GM19452 (cell line): ENCODE data around the gene GALNT6.

ENCODE experiments used
- ATAC-seq: cut with Tn5 transposase; IDR thresholded peaks from one replicate; pipeline ENCODE4 v1.9.1; 2021; ENCODE audit not compliant: unreplicated experiment

GALNT6 gene

GRCh38 chr12:51383269-51383905 lies 7.8 kb downstream of the GALNT6 start:
- ATAC-seq: no peak

GRCh38 chr12:51382173-51382572 lies 9.0 kb downstream of the GALNT6 start:
- ATAC-seq: no peak

GRCh38 chr12:51381226-51382079 lies 9.8 kb downstream of the GALNT6 start:
- ATAC-seq: no peak

GRCh38 chr12:51379571-51379970 lies 11.6 kb downstream of the GALNT6 start:
- ATAC-seq: no peak

GRCh38 chr12:51378749-51379148 lies 12.5 kb downstream of the GALNT6 start:
- no peak for ATAC-seq

- no peak for ATAC-seq
Observed at GRCh38 chr12:51377099-51377984, 13.9 kb downstream of the GALNT6 start.

GRCh38 chr12:51374856-51375255 lies 16.4 kb downstream of the GALNT6 start:
- ATAC-seq: no peak

GRCh38 chr12:51374361-51374760 lies 16.8 kb downstream of the GALNT6 start:
- no peak for ATAC-seq

GRCh38 chr12:51373187-51373586 lies 18.0 kb downstream of the GALNT6 start:
- ATAC-seq: no peak

- ATAC-seq: no peak
Observed at GRCh38 chr12:51372021-51372420, 19.2 kb downstream of the GALNT6 start.

GRCh38 chr12:51371295-51371953 lies 19.8 kb downstream of the GALNT6 start:
- ATAC-seq: no peak

GRCh38 chr12:51370667-51371066 lies 20.5 kb downstream of the GALNT6 start:
- no peak for ATAC-seq

- ATAC-seq: no peak
Observed at GRCh38 chr12:51369581-51369980, 21.6 kb downstream of the GALNT6 start.

GRCh38 chr12:51368640-51369517 lies 22.3 kb downstream of the GALNT6 start:
- ATAC-seq: peak; percentile 98

- ATAC-seq: no peak
Observed at GRCh38 chr12:51365276-51365675, 25.9 kb downstream of the GALNT6 start.

- ATAC-seq: no peak
Observed at GRCh38 chr12:51364001-51364400, 27.2 kb downstream of the GALNT6 start.

- ATAC-seq: no peak
Observed at GRCh38 chr12:51362747-51363342, 28.4 kb downstream of the GALNT6 start.

- no peak for ATAC-seq
Observed at GRCh38 chr12:51362307-51362706, 28.9 kb downstream of the GALNT6 start.

GRCh38 chr12:51361161-51362016 lies 29.8 kb downstream of the GALNT6 start:
- no peak for ATAC-seq
